ENCODE data around the gene SLC12A7.

Gene SLC12A7

DNA sequence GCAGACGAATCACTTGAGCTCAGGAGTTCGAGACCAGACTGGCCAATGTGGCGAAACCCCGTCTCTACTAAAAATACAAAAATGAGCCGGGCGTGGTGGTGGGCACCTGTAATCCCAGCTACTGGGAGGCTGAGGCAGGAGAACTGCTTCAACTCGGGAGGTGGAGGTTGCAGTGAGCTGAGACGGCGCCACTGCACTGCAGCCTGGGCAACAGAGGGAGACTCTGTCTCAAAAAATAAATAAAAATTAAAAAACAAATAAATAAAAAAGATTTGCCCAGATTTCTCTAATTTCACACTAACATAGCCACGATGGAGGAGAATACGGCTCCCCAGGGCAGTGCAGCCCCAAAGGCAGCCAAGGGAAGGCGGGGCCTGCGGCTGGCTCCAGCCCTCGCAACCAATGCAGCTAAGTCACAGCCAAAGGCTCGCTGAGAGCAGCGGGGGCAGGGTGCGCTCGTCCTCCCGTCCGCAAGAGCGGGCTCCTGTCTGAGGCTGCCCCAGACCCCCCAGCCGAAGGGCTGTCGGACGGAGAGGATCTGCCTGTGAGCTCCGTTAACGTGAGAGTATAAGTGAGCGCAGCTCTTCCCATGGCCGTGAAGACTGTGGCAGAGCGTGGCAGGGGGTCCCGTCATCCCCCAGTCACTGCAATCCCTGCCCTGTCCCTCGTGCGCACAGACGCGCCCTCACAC lies 43.5 kb downstream of the SLC12A7 start:
- H3K9ac ChIP-seq (ENCODE audit: low read length), result no peak overlapping the region
- no peaks in the 10 kb centered on the region for H3K9me3 ChIP-seq (ENCODE audit: control insufficient read depth, low read length)
- no peak for DNase-seq (ENCODE audit: low read depth)
- H3K27me3 ChIP-seq (replicated peaks; ENCODE audit: control insufficient read depth, insufficient read depth, low read length), result no peaks in the 10 kb centered on the region
- no peaks in the 10 kb centered on the region for H3K4me1 ChIP-seq (ENCODE audit: control insufficient read depth, insufficient read depth, low read length)
- peaks cover 7% of the 10 kb centered on the region for H3K36me3 ChIP-seq (ENCODE audit: control insufficient read depth, insufficient read depth, low read length, severe bottlenecking)
- H3K4me3 ChIP-seq (ENCODE audit: low read length), result no peak overlapping the region

DNA sequence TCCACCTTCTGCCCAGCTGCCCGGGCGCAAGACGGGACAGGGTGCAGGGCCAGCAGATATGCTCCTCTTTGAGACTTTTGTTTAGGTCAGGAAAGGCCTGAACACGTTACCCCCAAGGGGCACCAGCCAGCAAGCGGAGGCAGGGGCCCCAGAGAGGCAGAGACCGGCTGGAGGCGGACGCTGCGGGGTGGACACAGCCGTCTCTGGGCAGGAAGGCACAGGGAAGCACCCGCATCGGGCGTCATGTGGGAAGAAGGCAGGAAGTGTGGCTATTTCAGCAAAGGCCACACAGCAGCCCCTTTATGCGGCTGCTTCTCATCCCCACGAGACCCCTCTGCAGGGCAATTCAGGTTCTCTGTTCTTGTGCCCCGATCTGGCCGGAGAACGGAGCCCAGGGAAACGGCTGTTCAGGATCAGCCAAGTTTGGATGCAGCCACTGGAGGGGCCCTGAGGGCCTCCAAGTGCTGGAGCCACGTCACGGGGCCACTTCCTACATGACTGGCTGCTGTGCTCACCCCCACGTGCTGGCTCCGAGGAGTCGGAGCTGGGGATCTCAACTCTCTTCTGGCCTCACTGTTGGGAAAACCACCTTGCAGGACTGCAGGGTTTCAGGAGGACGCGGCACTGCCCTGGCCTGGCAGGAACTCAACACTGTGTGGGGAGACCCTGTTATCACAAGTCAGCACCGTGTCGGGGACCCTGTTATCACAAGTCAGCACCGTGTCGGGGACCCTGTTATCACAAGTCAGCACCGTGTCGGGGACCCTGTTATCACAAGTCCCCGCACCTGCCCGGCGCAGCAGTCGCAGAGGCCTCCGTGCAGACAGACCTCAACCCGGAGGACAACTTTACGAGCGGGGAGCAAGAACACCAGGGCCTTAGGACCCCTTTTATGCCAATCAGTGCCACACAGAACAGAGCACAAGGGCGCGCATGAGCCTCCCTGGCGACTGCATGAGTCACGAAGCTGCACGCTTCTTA lies 44.4 kb downstream of the SLC12A7 start:
- DNase-seq (ENCODE audit: low read depth), result no peak
- H3K4me1 ChIP-seq (ENCODE audit: control insufficient read depth, insufficient read depth, low read length), result no peaks in the 10 kb centered on the region
- H3K4me3 ChIP-seq (ENCODE audit: low read length), result no peak overlapping the region
- no peak overlapping the region for H3K9ac ChIP-seq (ENCODE audit: low read length)
- H3K9me3 ChIP-seq (ENCODE audit: control insufficient read depth, low read length), result no peaks in the 10 kb centered on the region
- H3K27me3 ChIP-seq (replicated peaks; ENCODE audit: control insufficient read depth, insufficient read depth, low read length), result no peaks in the 10 kb centered on the region
- H3K36me3 ChIP-seq (ENCODE audit: control insufficient read depth, insufficient read depth, low read length, severe bottlenecking), result peaks cover 9% of the 10 kb centered on the region

- Histone ChIP-seq H3K27me3 (replicated peaks; ENCODE audit: control insufficient read depth, insufficient read depth, low read length) (no peaks in the 10 kb centered on the region), H3K9ac (ENCODE audit: low read length) (no peak overlapping the region), H3K4me3 (ENCODE audit: low read length) (no peak overlapping the region), H3K4me1 (ENCODE audit: control insufficient read depth, insufficient read depth, low read length) (no peaks in the 10 kb centered on the region), H3K36me3 (ENCODE audit: control insufficient read depth, insufficient read depth, low read length, severe bottlenecking) (peaks cover 9% of the 10 kb centered on the region), H3K9me3 (ENCODE audit: control insufficient read depth, low read length) (no peaks in the 10 kb centered on the region)
- no peak for DNase-seq (ENCODE audit: low read depth)
Measured at GRCh38 chr5:1066676-1067075, 45.2 kb downstream of the SLC12A7 start.

DNA sequence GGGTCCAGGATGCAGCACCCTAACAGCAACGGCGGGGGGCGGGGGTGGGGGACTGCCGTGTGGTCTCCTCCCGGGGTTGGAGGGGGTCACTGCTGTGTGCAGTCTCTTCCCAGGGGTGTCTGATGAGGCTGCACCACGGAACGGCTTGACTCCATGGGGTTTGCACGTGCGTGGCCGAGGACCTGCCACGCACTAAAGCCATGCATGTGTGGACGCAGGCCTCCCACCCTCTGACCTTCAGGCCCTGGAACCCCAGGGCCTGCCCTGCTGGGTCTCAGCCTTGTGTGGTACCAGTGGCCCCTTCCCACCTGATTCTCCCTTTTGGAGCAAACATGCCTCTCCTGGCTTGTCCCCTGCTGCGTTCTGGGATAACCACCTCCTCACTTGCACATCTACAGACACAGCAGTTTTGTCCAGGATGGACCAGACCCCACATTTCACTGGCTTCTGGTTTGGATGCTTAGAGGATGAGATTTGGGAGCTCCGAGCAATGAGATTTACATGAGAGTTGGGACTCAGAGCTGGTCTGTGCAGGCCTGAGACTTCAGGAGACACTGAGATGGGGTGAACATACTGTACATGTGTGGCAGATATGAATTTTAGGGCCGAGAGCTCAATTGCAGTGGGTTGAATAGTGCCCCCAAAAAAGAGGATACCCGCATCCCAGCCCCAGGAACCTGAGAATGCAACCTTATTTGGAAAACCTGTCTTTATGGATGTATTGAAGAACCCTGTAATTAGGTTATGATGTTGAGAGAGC lies 45.8 kb downstream of the SLC12A7 start:
- H3K27me3 ChIP-seq (replicated peaks; ENCODE audit: control insufficient read depth, insufficient read depth, low read length), result no peaks in the 10 kb centered on the region
- H3K9ac ChIP-seq (ENCODE audit: low read length), result no peak overlapping the region
- H3K4me3 ChIP-seq (ENCODE audit: low read length), result no peak overlapping the region
- H3K36me3 ChIP-seq (ENCODE audit: control insufficient read depth, insufficient read depth, low read length, severe bottlenecking), result peaks cover 9% of the 10 kb centered on the region
- no peaks in the 10 kb centered on the region for H3K9me3 ChIP-seq (ENCODE audit: control insufficient read depth, low read length)
- DNase-seq (ENCODE audit: low read depth), result no peak
- no peaks in the 10 kb centered on the region for H3K4me1 ChIP-seq (ENCODE audit: control insufficient read depth, insufficient read depth, low read length)

DNA sequence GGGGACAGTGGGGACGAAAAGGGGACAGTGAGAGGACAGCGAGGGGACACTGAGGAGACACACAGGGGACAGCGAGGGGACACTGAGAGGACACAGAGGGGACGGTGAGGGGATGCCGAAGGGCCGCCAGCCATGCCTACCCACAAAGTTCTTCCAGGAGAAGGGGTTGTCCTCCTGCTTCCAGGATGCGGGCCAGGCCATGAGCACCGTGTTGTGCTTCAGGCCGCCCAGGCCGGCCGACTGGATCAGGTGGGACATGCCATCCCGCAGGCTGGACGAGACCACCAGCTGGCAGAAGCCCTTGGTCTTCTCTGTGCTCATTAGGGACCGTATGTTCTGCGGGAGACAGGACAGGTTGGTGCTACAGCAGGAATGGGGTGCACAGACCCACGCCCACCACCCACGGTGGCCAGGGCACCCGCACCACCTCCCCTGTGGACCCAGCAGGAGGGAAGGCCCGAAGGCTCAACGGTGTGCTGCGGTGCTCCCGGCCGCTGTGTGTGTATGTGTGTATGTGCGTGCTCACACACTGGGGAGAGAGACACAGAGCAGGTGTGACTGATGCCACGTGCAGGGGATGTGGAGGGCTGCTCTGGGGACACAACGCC lies 46.6 kb downstream of the SLC12A7 start:
- no peaks in the 10 kb centered on the region for H3K27me3 ChIP-seq (replicated peaks; ENCODE audit: control insufficient read depth, insufficient read depth, low read length)
- H3K4me1 ChIP-seq (ENCODE audit: control insufficient read depth, insufficient read depth, low read length), result no peaks in the 10 kb centered on the region
- H3K9ac ChIP-seq (ENCODE audit: low read length), result no peak overlapping the region
- H3K36me3 ChIP-seq (ENCODE audit: control insufficient read depth, insufficient read depth, low read length, severe bottlenecking), result peaks cover 10% of the 10 kb centered on the region
- no peak for DNase-seq (ENCODE audit: low read depth)
- H3K9me3 ChIP-seq (ENCODE audit: control insufficient read depth, low read length), result no peaks in the 10 kb centered on the region
- H3K4me3 ChIP-seq (ENCODE audit: low read length), result no peak overlapping the region

DNA sequence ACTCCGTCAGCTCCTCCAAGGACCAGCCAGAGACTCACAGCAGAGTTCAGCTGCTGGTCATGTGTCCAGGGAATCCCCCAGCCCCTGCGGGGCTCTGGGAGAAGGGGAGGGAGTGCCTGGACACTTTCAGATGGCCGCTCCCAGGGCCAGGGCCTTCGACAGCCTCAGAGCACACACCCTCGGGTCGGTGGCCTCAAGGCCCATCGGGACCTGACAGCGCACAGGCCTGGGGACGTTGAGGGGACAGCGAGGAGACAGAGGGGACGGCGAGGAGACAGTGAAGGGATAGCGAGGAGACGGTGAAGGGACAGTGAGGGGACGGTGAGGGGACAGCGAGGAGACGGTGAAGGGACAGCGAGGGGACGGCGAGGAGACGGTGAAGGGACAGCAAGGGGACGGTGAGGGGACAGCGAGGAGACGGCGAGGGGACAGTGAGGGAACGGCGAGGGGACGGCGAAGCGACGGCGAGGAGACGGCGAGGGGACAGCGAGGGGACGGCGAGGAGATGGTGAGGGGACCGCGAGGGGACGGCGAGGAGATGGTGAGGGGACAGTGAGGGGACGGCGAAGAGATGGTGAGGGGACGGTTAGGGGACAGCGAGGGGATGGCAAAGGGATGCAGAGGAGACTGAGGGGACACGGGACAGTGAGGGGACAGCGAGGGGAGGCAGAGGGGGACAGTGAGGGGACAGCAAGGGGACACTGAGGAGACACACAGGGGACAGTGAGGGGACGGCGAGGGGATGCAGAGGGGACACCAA lies 47.3 kb downstream of the SLC12A7 start:
- H3K9me3 ChIP-seq (ENCODE audit: control insufficient read depth, low read length), result no peaks in the 10 kb centered on the region
- H3K4me3 ChIP-seq (ENCODE audit: low read length), result no peak overlapping the region
- H3K36me3 ChIP-seq (ENCODE audit: control insufficient read depth, insufficient read depth, low read length, severe bottlenecking), result peaks cover 16% of the 10 kb centered on the region
- no peak overlapping the region for H3K9ac ChIP-seq (ENCODE audit: low read length)
- no peak for DNase-seq (ENCODE audit: low read depth)
- H3K4me1 ChIP-seq (ENCODE audit: control insufficient read depth, insufficient read depth, low read length), result no peaks in the 10 kb centered on the region
- H3K27me3 ChIP-seq (replicated peaks; ENCODE audit: control insufficient read depth, insufficient read depth, low read length), result no peaks in the 10 kb centered on the region

DNA sequence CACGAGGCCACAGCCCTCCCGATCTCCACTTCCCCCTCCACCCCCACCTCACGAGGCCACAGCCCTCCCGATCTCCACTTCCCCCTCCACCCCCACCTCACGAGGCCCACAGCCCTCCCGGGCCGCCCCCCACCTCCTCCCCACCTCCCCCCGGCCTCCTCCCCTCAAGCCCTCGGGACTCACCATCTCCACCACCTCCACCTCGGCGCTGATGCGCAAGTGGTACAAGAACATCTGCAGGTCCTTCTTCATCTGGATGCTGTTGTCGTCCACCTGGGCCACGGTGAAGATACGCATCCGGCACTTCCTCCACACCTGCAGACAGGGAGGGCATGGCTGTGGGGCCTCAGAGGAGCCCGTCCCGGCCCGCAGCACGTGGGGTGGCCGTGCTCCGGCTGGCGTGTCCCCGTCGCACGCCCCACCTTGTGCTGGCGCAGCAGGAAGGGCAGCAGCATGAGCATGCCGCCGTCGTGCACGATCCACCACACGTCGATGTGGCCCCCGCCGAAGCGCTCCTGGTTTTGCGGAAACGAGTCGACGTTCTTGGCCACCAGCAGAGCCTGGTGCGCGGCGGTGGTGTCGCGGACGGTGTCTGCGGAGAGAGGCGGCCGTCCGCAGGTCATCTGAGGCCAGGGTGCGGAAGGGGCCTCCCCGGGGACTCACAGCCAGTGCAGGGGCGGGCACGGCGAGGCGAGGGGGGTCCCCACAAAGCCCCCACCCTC lies 48.0 kb downstream of the SLC12A7 start:
- no peaks in the 10 kb centered on the region for H3K4me1 ChIP-seq (ENCODE audit: control insufficient read depth, insufficient read depth, low read length)
- H3K9ac ChIP-seq (ENCODE audit: low read length), result no peak overlapping the region
- no peak overlapping the region for H3K4me3 ChIP-seq (ENCODE audit: low read length)
- no peaks in the 10 kb centered on the region for H3K9me3 ChIP-seq (ENCODE audit: control insufficient read depth, low read length)
- H3K27me3 ChIP-seq (replicated peaks; ENCODE audit: control insufficient read depth, insufficient read depth, low read length), result no peaks in the 10 kb centered on the region
- H3K36me3 ChIP-seq (ENCODE audit: control insufficient read depth, insufficient read depth, low read length, severe bottlenecking), result peaks cover 22% of the 10 kb centered on the region
- DNase-seq (ENCODE audit: low read depth), result no peak

DNA sequence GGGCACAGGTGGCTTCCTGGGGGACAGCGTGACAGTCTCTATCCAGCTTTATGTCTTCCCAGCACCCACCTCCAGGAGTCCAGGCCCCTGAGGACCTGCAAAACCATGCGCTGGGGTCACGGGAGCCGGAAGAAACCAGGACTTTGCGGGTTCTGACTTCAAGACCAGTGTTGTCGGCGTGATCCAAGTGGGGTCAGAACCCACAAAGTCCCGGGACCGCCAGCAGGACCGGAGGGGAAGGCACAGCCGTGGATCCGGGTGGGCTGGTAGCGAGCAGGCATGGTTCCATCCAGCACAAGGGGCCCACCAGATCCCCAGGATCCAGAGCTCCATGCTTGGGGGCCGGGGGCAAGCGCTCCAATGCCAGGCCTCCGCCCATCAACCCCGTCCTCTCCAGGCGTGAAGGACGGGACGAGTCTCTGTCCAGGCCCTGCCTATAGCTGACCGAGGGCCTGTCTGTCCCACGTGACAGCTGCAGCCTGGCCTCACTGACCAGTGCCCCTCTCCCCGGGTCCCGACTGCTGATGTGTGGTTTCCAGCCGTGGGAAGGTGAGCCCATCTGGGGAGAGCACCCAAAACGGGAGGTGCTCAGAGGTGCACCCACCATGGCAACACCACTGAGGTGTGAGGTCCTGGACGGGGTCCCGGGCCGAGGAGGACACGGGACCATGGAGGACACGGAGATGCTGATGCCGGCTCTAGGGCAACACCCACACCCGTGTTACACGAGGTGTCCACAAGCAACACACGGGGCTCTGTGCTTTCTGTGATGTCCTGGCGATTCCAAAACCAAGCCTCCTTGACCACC lies 48.9 kb downstream of the SLC12A7 start:
- Histone ChIP-seq H3K4me3 (ENCODE audit: low read length) (no peak overlapping the region), H3K36me3 (ENCODE audit: control insufficient read depth, insufficient read depth, low read length, severe bottlenecking) (peaks cover 25% of the 10 kb centered on the region), H3K9me3 (ENCODE audit: control insufficient read depth, low read length) (no peaks in the 10 kb centered on the region), H3K4me1 (ENCODE audit: control insufficient read depth, insufficient read depth, low read length) (no peaks in the 10 kb centered on the region), H3K27me3 (replicated peaks; ENCODE audit: control insufficient read depth, insufficient read depth, low read length) (no peaks in the 10 kb centered on the region), H3K9ac (ENCODE audit: low read length) (no peak overlapping the region)
- DNase-seq (ENCODE audit: low read depth), result no peak

DNA sequence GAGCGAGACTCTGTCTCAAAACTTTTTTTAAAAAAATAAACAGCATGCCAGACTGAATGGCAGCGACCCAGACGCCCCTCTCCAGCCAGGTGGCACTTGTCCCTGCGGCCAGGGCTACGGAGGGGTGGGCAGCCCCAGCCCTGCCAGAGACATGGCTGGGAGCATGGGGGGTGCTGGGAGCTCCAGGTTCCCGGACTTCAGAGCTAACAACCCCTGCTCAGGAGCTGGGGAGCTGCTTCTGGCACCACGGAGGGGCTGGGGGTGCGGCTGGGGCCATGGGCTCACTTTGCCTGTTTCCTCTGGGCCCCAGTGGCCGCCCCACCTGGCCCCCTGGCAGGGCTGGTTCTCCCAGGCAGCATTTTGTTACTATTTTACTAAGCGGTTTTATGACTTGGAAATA lies 49.9 kb downstream of the SLC12A7 start:
- H3K9me3 ChIP-seq (ENCODE audit: control insufficient read depth, low read length), result no peaks in the 10 kb centered on the region
- no peak overlapping the region for H3K4me3 ChIP-seq (ENCODE audit: low read length)
- no peak overlapping the region for H3K9ac ChIP-seq (ENCODE audit: low read length)
- peaks cover 34% of the 10 kb centered on the region for H3K36me3 ChIP-seq (ENCODE audit: control insufficient read depth, insufficient read depth, low read length, severe bottlenecking)
- no peaks in the 10 kb centered on the region for H3K4me1 ChIP-seq (ENCODE audit: control insufficient read depth, insufficient read depth, low read length)
- no peak for DNase-seq (ENCODE audit: low read depth)
- no peaks in the 10 kb centered on the region for H3K27me3 ChIP-seq (replicated peaks; ENCODE audit: control insufficient read depth, insufficient read depth, low read length)

Data from adipocyte (in vitro differentiated cells).